ENCODE results near the gene MYBPH. TPM values are rescaled to one million over a fixed set of nuclear protein-coding genes. Genes with fewer than 3 reads are reported as not detected.

MYBPH gene
- total RNA-seq, 1 donor from 2014 or later: not detected

DNA sequence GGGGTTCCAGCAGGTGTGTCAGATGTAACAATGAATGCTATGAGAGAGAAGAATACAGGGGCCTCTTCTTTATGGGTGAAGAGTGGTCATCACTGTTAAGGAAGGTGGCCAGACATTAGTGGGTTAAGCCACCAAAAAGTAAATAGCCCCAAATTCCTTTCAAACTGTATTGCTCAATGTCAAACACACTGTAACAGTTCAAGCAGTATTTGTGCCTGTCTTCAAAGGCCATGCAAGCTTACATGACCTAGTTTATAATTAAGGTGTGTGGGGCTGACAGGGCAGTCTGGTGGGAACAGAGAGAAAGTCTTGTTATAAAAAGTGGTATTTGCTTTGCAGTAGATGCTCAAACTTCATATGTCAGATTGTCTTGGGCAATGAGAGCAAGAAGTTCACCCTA, 35.4 kb upstream of the MYBPH start:
- H3K9me3 Mint-ChIP-seq (ENCODE audit: unreplicated experiment): peaks cover 2% of the 10 kb centered on the region
- no peak overlapping the region for H3K4me2 ChIP-seq (ENCODE audit: low read length)
- no peak for FAIRE-seq

GRCh38 chr1:203210350-203210749, 34.7 kb upstream of the MYBPH start:
- DNase-seq (ENCODE audit: low read depth): no peak
- Mint-ChIP-seq H3K36me3 (ENCODE audit: low read depth, unreplicated experiment) (no peaks in the 10 kb centered on the region), H3K4me3 (ENCODE audit: unreplicated experiment) (no peak overlapping the region)

More for the DNA sequence above, 35.4 kb upstream of the MYBPH start:
- Mint-ChIP-seq H3K4me3 (ENCODE audit: unreplicated experiment) (no peak overlapping the region), H3K27ac (ENCODE audit: unreplicated experiment) (no peak overlapping the region), H3K4me1 (ENCODE audit: low read depth, unreplicated experiment) (peaks cover 10% of the 10 kb centered on the region), H3K27me3 (ENCODE audit: low read depth, unreplicated experiment) (peaks cover 48% of the 10 kb centered on the region), H3K36me3 (ENCODE audit: low read depth, unreplicated experiment) (no peaks in the 10 kb centered on the region)
- Histone ChIP-seq H3K4me1 (ENCODE audit: insufficient read depth, low read length) (no peaks in the 10 kb centered on the region), H3K79me2 (ENCODE audit: insufficient read depth, low read length) (no peaks in the 10 kb centered on the region), H3K9ac (ENCODE audit: low read length) (no peak overlapping the region), H3K27ac (ENCODE audit: low read depth, low read length) (no peak overlapping the region), H3K4me3 (ENCODE audit: insufficient read depth, low read depth, low read length) (no peak overlapping the region), H3K27me3 (ENCODE audit: insufficient read depth, low read length) (peaks cover 3% of the 10 kb centered on the region), H3K9me3 (ENCODE audit: insufficient read depth, low read depth, low read length) (no peaks in the 10 kb centered on the region), H2AFZ (ENCODE audit: low read depth, low read length) (no peak overlapping the region), H3K36me3 (ENCODE audit: insufficient read depth, low read length) (no peaks in the 10 kb centered on the region), H4K20me1 (ENCODE audit: insufficient read depth, low read length) (no peaks in the 10 kb centered on the region)
- no peak for DNase-seq (ENCODE audit: low read depth)
- TF ChIP-seq EZH2 (IDR thresholded peaks at IDR 0.05; ENCODE audit: insufficient read depth, low read length): no peak
- TF ChIP-seq, protein P1, sequence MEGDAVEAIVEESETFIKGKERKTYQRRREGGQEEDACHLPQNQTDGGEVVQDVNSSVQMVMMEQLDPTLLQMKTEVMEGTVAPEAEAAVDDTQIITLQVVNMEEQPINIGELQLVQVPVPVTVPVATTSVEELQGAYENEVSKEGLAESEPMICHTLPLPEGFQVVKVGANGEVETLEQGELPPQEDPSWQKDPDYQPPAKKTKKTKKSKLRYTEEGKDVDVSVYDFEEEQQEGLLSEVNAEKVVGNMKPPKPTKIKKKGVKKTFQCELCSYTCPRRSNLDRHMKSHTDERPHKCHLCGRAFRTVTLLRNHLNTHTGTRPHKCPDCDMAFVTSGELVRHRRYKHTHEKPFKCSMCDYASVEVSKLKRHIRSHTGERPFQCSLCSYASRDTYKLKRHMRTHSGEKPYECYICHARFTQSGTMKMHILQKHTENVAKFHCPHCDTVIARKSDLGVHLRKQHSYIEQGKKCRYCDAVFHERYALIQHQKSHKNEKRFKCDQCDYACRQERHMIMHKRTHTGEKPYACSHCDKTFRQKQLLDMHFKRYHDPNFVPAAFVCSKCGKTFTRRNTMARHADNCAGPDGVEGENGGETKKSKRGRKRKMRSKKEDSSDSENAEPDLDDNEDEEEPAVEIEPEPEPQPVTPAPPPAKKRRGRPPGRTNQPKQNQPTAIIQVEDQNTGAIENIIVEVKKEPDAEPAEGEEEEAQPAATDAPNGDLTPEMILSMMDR (IDR thresholded peaks at IDR 0.05; ENCODE audit: insufficient read depth, low read depth, low read length): no peak

GRCh38 chr1:203208181-203208580, 32.6 kb upstream of the MYBPH start:
- Mint-ChIP-seq H3K27ac (ENCODE audit: unreplicated experiment) (no peak overlapping the region), H3K27me3 (ENCODE audit: low read depth, unreplicated experiment) (peaks cover 29% of the 10 kb centered on the region), H3K4me1 (ENCODE audit: low read depth, unreplicated experiment) (peaks cover 8% of the 10 kb centered on the region), H3K9me3 (ENCODE audit: unreplicated experiment) (peaks cover 2% of the 10 kb centered on the region), H3K36me3 (ENCODE audit: low read depth, unreplicated experiment) (no peaks in the 10 kb centered on the region), H3K4me3 (ENCODE audit: unreplicated experiment) (no peak overlapping the region)
- FAIRE-seq: no peak
- Histone ChIP-seq H3K27me3 (ENCODE audit: insufficient read depth, low read length) (no peaks in the 10 kb centered on the region), H2AFZ (ENCODE audit: low read depth, low read length) (no peak overlapping the region), H4K20me1 (ENCODE audit: insufficient read depth, low read length) (no peaks in the 10 kb centered on the region), H3K4me1 (ENCODE audit: insufficient read depth, low read length) (no peaks in the 10 kb centered on the region), H3K79me2 (ENCODE audit: insufficient read depth, low read length) (no peaks in the 10 kb centered on the region), H3K36me3 (ENCODE audit: insufficient read depth, low read length) (no peaks in the 10 kb centered on the region), H3K4me2 (ENCODE audit: low read length) (no peak overlapping the region), H3K27ac (ENCODE audit: low read depth, low read length) (no peak overlapping the region), H3K9ac (ENCODE audit: low read length) (no peak overlapping the region), H3K9me3 (ENCODE audit: insufficient read depth, low read depth, low read length) (no peaks in the 10 kb centered on the region), H3K4me3 (ENCODE audit: insufficient read depth, low read depth, low read length) (no peak overlapping the region)
- DNase-seq (ENCODE audit: low read depth): no peak
- no peak for TF ChIP-seq EZH2 (IDR thresholded peaks at IDR 0.05; ENCODE audit: insufficient read depth, low read length)
- TF ChIP-seq, protein P1 (IDR thresholded peaks at IDR 0.05; ENCODE audit: insufficient read depth, low read depth, low read length): no peak

More at GRCh38 chr1:203210350-203210749, 34.7 kb upstream of the MYBPH start:
- no peak overlapping the region for H3K4me2 ChIP-seq (ENCODE audit: low read length)
- H3K4me3 ChIP-seq (ENCODE audit: insufficient read depth, low read depth, low read length): no peak overlapping the region
- H3K79me2 ChIP-seq (ENCODE audit: insufficient read depth, low read length): no peaks in the 10 kb centered on the region
- no peaks in the 10 kb centered on the region for H4K20me1 ChIP-seq (ENCODE audit: insufficient read depth, low read length)
- FAIRE-seq: no peak
- H3K4me1 ChIP-seq (ENCODE audit: insufficient read depth, low read length): no peaks in the 10 kb centered on the region
- Mint-ChIP-seq H3K27me3 (ENCODE audit: low read depth, unreplicated experiment) (peaks cover 43% of the 10 kb centered on the region), H3K9me3 (ENCODE audit: unreplicated experiment) (peaks cover 2% of the 10 kb centered on the region), H3K4me1 (ENCODE audit: low read depth, unreplicated experiment) (peaks cover 9% of the 10 kb centered on the region), H3K27ac (ENCODE audit: unreplicated experiment) (no peak overlapping the region)
- H3K36me3 ChIP-seq (ENCODE audit: insufficient read depth, low read length): no peaks in the 10 kb centered on the region
- no peak overlapping the region for H3K27ac ChIP-seq (ENCODE audit: low read depth, low read length)
- peaks cover 1% of the 10 kb centered on the region for H3K27me3 ChIP-seq (ENCODE audit: insufficient read depth, low read length)
- H3K9me3 ChIP-seq (ENCODE audit: insufficient read depth, low read depth, low read length): no peaks in the 10 kb centered on the region
- no peak overlapping the region for H3K9ac ChIP-seq (ENCODE audit: low read length)
- TF ChIP-seq, protein P1 (IDR thresholded peaks at IDR 0.05; ENCODE audit: insufficient read depth, low read depth, low read length): no peak
- TF ChIP-seq EZH2 (IDR thresholded peaks at IDR 0.05; ENCODE audit: insufficient read depth, low read length): no peak
- no peak overlapping the region for H2AFZ ChIP-seq (ENCODE audit: low read depth, low read length)

Measured in astrocyte (in vitro differentiated cells and primary cell).